Stimulated activated CD8-positive, alpha-beta memory T cell treated with anti-CD3 and anti-CD28 coated beads, Interleukin-2, amount 100 ng/mL, for 1 hour (primary cell): ENCODE measurements around the gene SPDYC.
"Not testable (repeated sequence)": the region's sequence is repeated elsewhere in the genome, so short reads cannot be mapped to it uniquely, and the experiment has no call there.

Source experiments
- DNase-seq, 2 donors: peaks; one replicate each; pipeline ENCODE4 v3.0.0-alpha.2; 2020; ENCODE audit warnings: low read depth in 2 of 2

Gene SPDYC

GRCh38 chr11:65169164-65169641, 830 bp upstream of the SPDYC start:
- no peak for DNase-seq

- DNase-seq = no peak
Measured at GRCh38 chr11:65172600-65172999, 2.6 kb downstream of the SPDYC start.

- not testable (repeated sequence) for DNase-seq
Measured at GRCh38 chr11:65174571-65175010, 4.6 kb downstream of the SPDYC start.

- peak in 1 of 2 donors; percentile 34 for DNase-seq
Measured at GRCh38 chr11:65180877-65181568, 11.0 kb downstream of the SPDYC start.

- DNase-seq = peak; percentile 33 to 40
Measured at GRCh38 chr11:65181569-65182257, 11.7 kb downstream of the SPDYC start, which contains the start of gene CAPN1. TSS of gene CAPN1 (plus strand) at chr11:65181928. CDS start at chr11:65182702, 774 bp downstream.

- DNase-seq = no peak
Measured at GRCh38 chr11:65182258-65183170, 12.5 kb downstream of the SPDYC start.

GRCh38 chr11:65183201-65183891, 13.3 kb downstream of the SPDYC start:
- no peak for DNase-seq

- no peak for DNase-seq
Measured at GRCh38 chr11:65184146-65184545, 14.1 kb downstream of the SPDYC start.

GRCh38 chr11:65185171-65185570, 15.1 kb downstream of the SPDYC start:
- no peak for DNase-seq

GRCh38 chr11:65185869-65186341, 15.9 kb downstream of the SPDYC start:
- DNase-seq = no peak

GRCh38 chr11:65186701-65187100, 16.7 kb downstream of the SPDYC start:
- no peak for DNase-seq

GRCh38 chr11:65187146-65187675, 17.2 kb downstream of the SPDYC start:
- DNase-seq = no peak

- DNase-seq = no peak
Measured at GRCh38 chr11:65187971-65188461, 18.0 kb downstream of the SPDYC start.

GRCh38 chr11:65188486-65188885, 18.5 kb downstream of the SPDYC start:
- DNase-seq = no peak

- DNase-seq = no peak
Measured at GRCh38 chr11:65189191-65189590, 19.2 kb downstream of the SPDYC start.

GRCh38 chr11:65194564-65194963, 24.5 kb downstream of the SPDYC start:
- DNase-seq = no peak

GRCh38 chr11:65204143-65204542, 34.1 kb downstream of the SPDYC start:
- DNase-seq = no peak

GRCh38 chr11:65204646-65205601, 34.9 kb downstream of the SPDYC start:
- DNase-seq = no peak

GRCh38 chr11:65205602-65205967, 35.6 kb downstream of the SPDYC start:
- no peak for DNase-seq

- DNase-seq = no peak
Measured at GRCh38 chr11:65206441-65206841, 36.4 kb downstream of the SPDYC start.
